Measurements from ENCODE around the gene IL22. TPM values are rescaled to one million over a fixed set of nuclear protein-coding genes. Genes with fewer than 3 reads are reported as not detected.

IL22 gene
- total RNA-seq, 2 experiments from 2014 or later, result not detected

- H3K36me3 ChIP-seq (ENCODE audit: insufficient read depth, low read length), result no peaks in the 10 kb centered on the region
- intact Hi-C loops (cut with micrococcal nuclease; ENCODE audit: unreplicated experiment), result no loop called here
- H3K79me2 ChIP-seq (ENCODE audit: insufficient read depth, low read depth, low read length), result no peaks in the 10 kb centered on the region
- no TSS peak for BruUV-seq (replicated peaks)
- H3K4me1 ChIP-seq (ENCODE audit: insufficient read depth, low read length, poor library complexity, severe bottlenecking), result no peaks in the 10 kb centered on the region
- no peak overlapping the region for H2AFZ ChIP-seq (ENCODE audit: low read length)
- TF ChIP-seq EZH2phosphoT487 (IDR thresholded peaks at IDR 0.05; ENCODE audit: borderline replicate concordance, low read depth, low read length), result no peak
- TF ChIP-seq CTCF (conservative IDR thresholded peaks at IDR 0.05; ENCODE audit: low read length), result no peak
- no peak overlapping the region for H3K27ac ChIP-seq (ENCODE audit: low read depth, low read length, poor library complexity, severe bottlenecking)
- no peak for DNase-seq (ENCODE audit: low spot score)
- CTCF ChIA-PET (ENCODE audit: unreplicated experiment), result no interaction called here
- no peaks in the 10 kb centered on the region for H4K20me1 ChIP-seq (ENCODE audit: insufficient read depth, low read length)
- H3K4me2 ChIP-seq (ENCODE audit: low read length), result no peak overlapping the region
- H3K4me3 ChIP-seq (ENCODE audit: low read depth, low read length, poor library complexity, severe bottlenecking), result no peak overlapping the region
- H3K9me2 ChIP-seq (ENCODE audit: insufficient read depth, low read length), result no peaks in the 10 kb centered on the region
- no peaks in the 10 kb centered on the region for H3K9me3 ChIP-seq (ENCODE audit: low read length)
- POLR2A ChIA-PET, result no interaction called here
Measured at GRCh38 chr12:68206446-68206845, 47.0 kb downstream of the IL22 start.

- no peak overlapping the region for H3K4me3 ChIP-seq (ENCODE audit: low read depth, low read length, poor library complexity, severe bottlenecking)
- no peak for TF ChIP-seq CTCF (conservative IDR thresholded peaks at IDR 0.05; ENCODE audit: low read length)
- BruUV-seq (replicated peaks), result no TSS peak
- no peaks in the 10 kb centered on the region for H3K4me1 ChIP-seq (ENCODE audit: insufficient read depth, low read length, poor library complexity, severe bottlenecking)
- H3K27ac ChIP-seq (ENCODE audit: low read depth, low read length, poor library complexity, severe bottlenecking), result no peak overlapping the region
- H2AFZ ChIP-seq (ENCODE audit: low read length), result no peak overlapping the region
- no peaks in the 10 kb centered on the region for H3K79me2 ChIP-seq (ENCODE audit: insufficient read depth, low read depth, low read length)
- H3K4me2 ChIP-seq (ENCODE audit: low read length), result no peak overlapping the region
- intact Hi-C loops (cut with micrococcal nuclease; ENCODE audit: unreplicated experiment), result no loop called here
- DNase-seq (ENCODE audit: low spot score), result no peak
- POLR2A ChIA-PET, result no interaction called here
- H3K36me3 ChIP-seq (ENCODE audit: insufficient read depth, low read length), result no peaks in the 10 kb centered on the region
- no peaks in the 10 kb centered on the region for H3K9me3 ChIP-seq (ENCODE audit: low read length)
- H4K20me1 ChIP-seq (ENCODE audit: insufficient read depth, low read length), result no peaks in the 10 kb centered on the region
- CTCF ChIA-PET (ENCODE audit: unreplicated experiment), result no interaction called here
- H3K9me2 ChIP-seq (ENCODE audit: insufficient read depth, low read length), result no peaks in the 10 kb centered on the region
Measured at GRCh38 chr12:68203460-68203875, 49.9 kb downstream of the IL22 start.

GRCh38 chr12:68200854-68201253, 52.5 kb downstream of the IL22 start:
- ChIA-PET POLR2A (no interaction called here), CTCF (ENCODE audit: unreplicated experiment) (no interaction called here)
- intact Hi-C loops (cut with micrococcal nuclease; ENCODE audit: unreplicated experiment), result no loop called here

More at GRCh38 chr12:68200854-68201253, 52.5 kb downstream of the IL22 start:
- no peaks in the 10 kb centered on the region for H3K9me3 ChIP-seq (ENCODE audit: low read length)
- no peaks in the 10 kb centered on the region for H3K79me2 ChIP-seq (ENCODE audit: insufficient read depth, low read depth, low read length)
- no peak for DNase-seq (ENCODE audit: low spot score)
- no peak overlapping the region for H3K27ac ChIP-seq (ENCODE audit: low read depth, low read length, poor library complexity, severe bottlenecking)
- H3K4me2 ChIP-seq (ENCODE audit: low read length), result no peak overlapping the region
- H3K4me1 ChIP-seq (ENCODE audit: insufficient read depth, low read length, poor library complexity, severe bottlenecking), result no peaks in the 10 kb centered on the region
- H3K9me2 ChIP-seq (ENCODE audit: insufficient read depth, low read length), result no peaks in the 10 kb centered on the region
- H4K20me1 ChIP-seq (ENCODE audit: insufficient read depth, low read length), result no peaks in the 10 kb centered on the region
- no peaks in the 10 kb centered on the region for H3K36me3 ChIP-seq (ENCODE audit: insufficient read depth, low read length)
- no TSS peak for BruUV-seq (replicated peaks)
- H3K4me3 ChIP-seq (ENCODE audit: low read depth, low read length, poor library complexity, severe bottlenecking), result no peak overlapping the region
- H2AFZ ChIP-seq (ENCODE audit: low read length), result no peak overlapping the region
- TF ChIP-seq CTCF (conservative IDR thresholded peaks at IDR 0.05; ENCODE audit: low read length), result no peak
- no peak for TF ChIP-seq EZH2phosphoT487 (IDR thresholded peaks at IDR 0.05; ENCODE audit: borderline replicate concordance, low read depth, low read length)
